Left ventricle myocardium inferior (tissue), 1 donor: ENCODE results near the gene STAT5B. TPM values are rescaled to one million over a fixed set of nuclear protein-coding genes. Genes with fewer than 3 reads are reported as not detected.

Experiments
- DNase-seq: peaks from one replicate; pipeline ENCODE4 v3.0.0-alpha.2; 2020
- H3K27ac ChIP-seq: fragments of 200-600 bp; replicated peaks from 2 replicates; pipeline ENCODE4 v1.8.0; 2021
- H3K27me3 ChIP-seq: fragments of 200-600 bp; 2 replicates; pipeline ENCODE4 v1.8.0; 2021; ENCODE audit warnings: low read depth
- H3K36me3 ChIP-seq: fragments of 200-600 bp; 2 replicates; pipeline ENCODE4 v1.8.0; 2021
- H3K4me1 ChIP-seq: fragments of 200-600 bp; 2 replicates; pipeline ENCODE4 v1.8.0; 2021
- H3K4me3 ChIP-seq: fragments of 200-600 bp; 2 replicates; pipeline ENCODE4 v1.8.0; 2021; ENCODE audit warnings: mild to moderate bottlenecking, moderate library complexity
- H3K9me3 ChIP-seq: fragments of 200-600 bp; replicated peaks from 2 replicates; pipeline ENCODE4 v1.8.0; 2021
- intact Hi-C: fragments of 100-400 bp; cut with micrococcal nuclease; formaldehyde crosslinking; loops from one replicate; pipeline ENCODE4 v1.11.0; 2022
- total RNA-seq: library from RNA; stranded (reverse); fragmentation: NEBNext Ultra II Directional; extraction: Animal tissue kit (Norgen Biotek cat#: 25700); gene quantifications from one replicate; pipeline ENCODE4 v1.2.1, GENCODE V29; 2021
- TF ChIP-seq, protein P1 (sequence below): fragments of 200-600 bp; IDR thresholded peaks from 2 replicates; pipeline ENCODE4 v1.8.0; 2021; ENCODE audit warnings: antibody characterized with exemption, mild to moderate bottlenecking, borderline replicate concordance
- donor health status: DM: no; HTN: yes; CAD: no; lungs with severe emphysema.

STAT5B gene
- total RNA-seq, 1 donor from 2014 or later: 30.7 TPM

DNA sequence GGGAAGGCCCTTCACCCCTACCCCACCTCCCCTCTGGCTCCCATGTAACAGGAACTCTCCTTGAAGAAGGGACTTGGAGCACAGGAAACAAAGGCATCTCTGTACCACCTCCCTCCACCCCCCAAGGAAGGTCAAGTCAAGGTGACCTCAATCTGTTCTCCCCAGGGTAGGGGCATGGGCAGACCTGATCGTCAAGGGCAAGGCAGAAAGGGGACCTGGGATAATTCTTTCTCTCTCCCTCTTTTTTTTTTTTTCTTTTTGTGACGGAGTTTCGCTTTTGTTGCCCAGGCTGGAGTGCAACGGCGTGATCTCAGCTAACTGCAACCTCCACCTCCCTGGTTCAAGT lies 7.8 kb upstream of the STAT5B start:
- no peaks in the 10 kb centered on the region for H3K36me3 ChIP-seq
- intact Hi-C loops: no loop called here
- DNase-seq: no peak
- H3K27me3 ChIP-seq: no peaks in the 10 kb centered on the region
- TF ChIP-seq, protein P1, sequence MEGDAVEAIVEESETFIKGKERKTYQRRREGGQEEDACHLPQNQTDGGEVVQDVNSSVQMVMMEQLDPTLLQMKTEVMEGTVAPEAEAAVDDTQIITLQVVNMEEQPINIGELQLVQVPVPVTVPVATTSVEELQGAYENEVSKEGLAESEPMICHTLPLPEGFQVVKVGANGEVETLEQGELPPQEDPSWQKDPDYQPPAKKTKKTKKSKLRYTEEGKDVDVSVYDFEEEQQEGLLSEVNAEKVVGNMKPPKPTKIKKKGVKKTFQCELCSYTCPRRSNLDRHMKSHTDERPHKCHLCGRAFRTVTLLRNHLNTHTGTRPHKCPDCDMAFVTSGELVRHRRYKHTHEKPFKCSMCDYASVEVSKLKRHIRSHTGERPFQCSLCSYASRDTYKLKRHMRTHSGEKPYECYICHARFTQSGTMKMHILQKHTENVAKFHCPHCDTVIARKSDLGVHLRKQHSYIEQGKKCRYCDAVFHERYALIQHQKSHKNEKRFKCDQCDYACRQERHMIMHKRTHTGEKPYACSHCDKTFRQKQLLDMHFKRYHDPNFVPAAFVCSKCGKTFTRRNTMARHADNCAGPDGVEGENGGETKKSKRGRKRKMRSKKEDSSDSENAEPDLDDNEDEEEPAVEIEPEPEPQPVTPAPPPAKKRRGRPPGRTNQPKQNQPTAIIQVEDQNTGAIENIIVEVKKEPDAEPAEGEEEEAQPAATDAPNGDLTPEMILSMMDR: no peak
- no peaks in the 10 kb centered on the region for H3K9me3 ChIP-seq
- H3K27ac ChIP-seq: no peak overlapping the region
- H3K4me3 ChIP-seq: no peak overlapping the region
- H3K4me1 ChIP-seq: peaks cover 28% of the 10 kb centered on the region

DNA sequence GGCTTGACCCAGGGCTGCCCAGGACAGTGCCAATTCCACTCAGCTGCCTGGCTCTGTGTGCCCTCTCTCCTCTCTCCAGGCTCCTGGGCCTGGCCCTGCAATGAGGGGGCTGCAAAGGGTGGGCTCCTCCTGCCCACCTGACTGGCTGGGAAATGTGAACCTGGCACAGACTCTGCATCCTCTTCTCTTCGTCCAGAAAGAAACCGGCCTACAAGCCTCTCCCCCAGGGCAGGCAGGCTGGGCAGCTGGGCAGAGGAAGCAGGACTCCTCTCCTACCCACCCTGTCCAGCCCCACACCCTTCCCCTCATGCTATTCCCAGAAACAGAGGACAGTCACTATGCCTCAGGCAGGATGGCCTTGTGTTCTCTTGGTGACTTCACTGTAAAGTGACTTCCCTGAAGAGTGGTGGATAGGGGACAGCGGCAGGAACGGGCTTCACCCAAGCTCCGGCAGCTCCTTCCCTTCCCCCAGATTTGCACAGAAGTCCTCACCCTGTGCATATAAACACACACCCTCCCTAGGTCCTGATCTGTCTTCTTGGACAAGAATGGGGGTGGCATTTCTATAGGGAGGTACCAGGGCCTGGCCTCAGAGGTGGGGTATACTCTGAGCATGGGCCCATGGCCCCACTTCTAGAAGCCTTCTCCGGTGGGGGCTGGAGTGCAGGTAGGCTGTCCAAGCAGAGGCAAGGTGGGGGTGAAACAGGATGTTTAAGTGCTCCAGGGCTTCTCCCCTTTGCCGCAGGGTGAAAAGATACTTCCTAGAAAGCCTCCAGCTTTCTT lies 7.2 kb upstream of the STAT5B start:
- H3K9me3 ChIP-seq: no peaks in the 10 kb centered on the region
- no peaks in the 10 kb centered on the region for H3K27me3 ChIP-seq
- TF ChIP-seq, protein P1: no peak
- H3K36me3 ChIP-seq: no peaks in the 10 kb centered on the region
- no peak overlapping the region for H3K27ac ChIP-seq
- no peak overlapping the region for H3K4me3 ChIP-seq
- H3K4me1 ChIP-seq: peaks cover 22% of the 10 kb centered on the region
- DNase-seq: no peak
- intact Hi-C loops: no loop called here

DNA sequence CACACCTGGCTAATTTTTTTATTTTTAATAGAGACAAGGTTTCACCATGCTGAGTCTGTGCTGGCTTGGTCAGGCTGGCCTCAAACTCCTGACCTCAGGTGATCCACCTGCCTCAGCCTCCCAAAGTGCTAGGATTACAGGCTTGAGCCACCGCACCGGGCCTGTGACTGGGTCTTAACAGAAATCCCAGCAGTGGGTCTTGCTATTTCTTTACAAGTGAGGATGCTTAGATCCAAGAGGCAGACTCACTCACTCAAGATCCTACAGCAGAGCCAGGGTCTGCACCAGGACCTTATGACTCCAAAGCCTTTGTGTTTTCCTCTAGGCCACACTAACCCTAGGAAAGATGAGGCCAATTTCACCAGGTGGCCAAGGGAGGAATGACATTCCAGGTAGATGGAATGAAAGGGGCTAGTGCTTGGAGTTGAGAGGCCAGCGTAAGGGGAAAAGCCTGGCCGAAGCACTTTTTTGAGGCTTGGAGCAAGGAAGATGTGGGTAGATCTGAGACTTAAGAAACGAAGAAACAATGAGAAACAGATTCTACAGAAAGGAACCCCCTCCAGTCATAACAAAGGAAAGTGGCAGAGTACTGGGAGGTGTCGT lies 6.4 kb upstream of the STAT5B start:
- intact Hi-C loops: no loop called here
- no peak for DNase-seq
- TF ChIP-seq, protein P1: no peak
- H3K36me3 ChIP-seq: no peaks in the 10 kb centered on the region
- no peak overlapping the region for H3K4me3 ChIP-seq
- H3K27me3 ChIP-seq: no peaks in the 10 kb centered on the region
- peaks cover 13% of the 10 kb centered on the region for H3K4me1 ChIP-seq
- H3K27ac ChIP-seq: no peak overlapping the region
- H3K9me3 ChIP-seq: no peaks in the 10 kb centered on the region

DNA sequence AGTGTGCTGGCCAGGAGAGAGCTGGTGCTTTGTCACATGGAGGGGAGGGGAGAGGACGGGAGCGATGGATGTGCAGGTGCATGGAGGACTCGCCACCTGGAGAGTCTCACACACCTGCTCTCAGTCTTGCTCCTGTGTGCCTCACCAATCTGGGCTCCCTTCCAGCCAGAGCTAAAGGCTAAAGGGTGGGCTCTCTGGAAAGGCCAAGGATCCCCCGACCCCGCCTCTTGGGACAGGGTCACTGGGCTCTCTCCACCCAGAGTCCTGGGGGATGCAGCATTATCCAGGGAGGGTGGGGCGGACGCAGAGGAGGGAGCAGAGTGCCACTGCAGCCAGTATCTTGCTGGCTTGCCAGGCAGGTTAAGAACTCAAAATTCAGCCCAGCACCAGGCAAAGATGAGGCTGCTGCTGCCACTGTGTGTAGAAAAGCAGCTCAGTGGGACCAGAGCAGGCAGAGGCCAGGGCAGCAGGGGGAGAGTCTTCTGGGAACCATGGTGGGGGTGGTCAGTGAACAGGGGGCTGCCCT lies 5.4 kb upstream of the STAT5B start:
- TF ChIP-seq, protein P1: no peak
- intact Hi-C loops: no loop called here
- Histone ChIP-seq H3K9me3 (no peaks in the 10 kb centered on the region), H3K27me3 (no peaks in the 10 kb centered on the region), H3K27ac (no peak overlapping the region), H3K36me3 (no peaks in the 10 kb centered on the region), H3K4me1 (peaks cover 13% of the 10 kb centered on the region), H3K4me3 (no peak overlapping the region)
- no peak for DNase-seq

DNA sequence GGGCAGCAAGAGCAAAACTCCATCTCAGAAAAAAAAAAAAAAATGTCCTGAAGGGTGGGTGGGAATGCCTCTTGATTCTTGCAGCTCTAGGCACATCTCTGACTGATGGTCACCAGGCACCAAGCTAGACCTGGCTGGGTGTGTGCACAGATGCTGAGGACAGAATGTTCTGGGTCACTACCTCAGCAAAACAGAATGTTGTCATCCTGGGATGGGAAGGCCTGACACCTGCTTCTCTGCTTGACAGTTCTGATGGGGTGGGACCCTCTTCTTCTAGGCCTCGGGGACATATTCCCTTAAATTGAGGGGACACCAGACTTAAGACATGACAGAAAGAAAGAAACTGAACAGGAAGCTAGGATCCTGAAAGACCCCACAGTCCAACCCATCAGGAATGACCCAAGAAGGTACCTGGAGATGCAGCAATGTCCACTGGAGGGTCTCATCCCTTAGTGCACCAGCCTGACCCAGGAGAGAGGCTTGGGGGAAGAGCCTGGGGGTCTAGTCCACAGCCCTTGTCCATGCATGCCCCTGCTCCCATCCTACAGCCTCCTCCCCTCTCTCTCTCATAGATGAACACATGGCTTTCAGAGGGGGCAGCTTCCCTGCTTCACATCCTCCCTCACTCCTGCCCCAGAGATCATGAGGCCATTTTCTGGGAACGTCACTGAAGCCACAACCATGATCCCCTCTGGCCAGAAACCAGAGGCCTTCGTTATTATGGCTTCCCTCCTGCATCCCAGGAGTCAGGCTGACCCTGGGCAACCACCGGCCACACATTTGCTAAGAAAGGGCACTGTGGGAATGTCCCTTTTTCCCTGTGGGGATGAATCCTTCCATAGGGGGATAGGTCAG lies 3.8 kb upstream of the STAT5B start:
- no peaks in the 10 kb centered on the region for H3K9me3 ChIP-seq
- H3K27me3 ChIP-seq: no peaks in the 10 kb centered on the region
- TF ChIP-seq, protein P1: no peak
- intact Hi-C loops: no loop called here
- H3K36me3 ChIP-seq: no peaks in the 10 kb centered on the region
- no peak overlapping the region for H3K4me3 ChIP-seq
- no peak overlapping the region for H3K27ac ChIP-seq
- DNase-seq: no peak
- H3K4me1 ChIP-seq: peaks cover 21% of the 10 kb centered on the region
